HG03066 (cell line): Measurements from ENCODE around the gene VIPAS39.
"Not testable (repeated sequence)": the region's sequence is repeated elsewhere in the genome, so short reads cannot be mapped to it uniquely, and the experiment has no call there.

Source experiments
- ATAC-seq: cut with Tn5 transposase; IDR thresholded peaks from one replicate; pipeline ENCODE4 v1.9.1; 2021; ENCODE audit warnings: low read depth; ENCODE audit not compliant: unreplicated experiment

The VIPAS39 gene

GRCh38 chr14:77473921-77474320 is 16.5 kb upstream of the VIPAS39 start:
- no peak for ATAC-seq

GRCh38 chr14:77470224-77470870 is 12.9 kb upstream of the VIPAS39 start:
- ATAC-seq, result no peak

- ATAC-seq, result no peak
These were observed 12.1 kb upstream of the VIPAS39 start for GRCh38 chr14:77469539-77469938.

GRCh38 chr14:77469067-77469505 is 11.7 kb upstream of the VIPAS39 start:
- ATAC-seq, result no peak

GRCh38 chr14:77467801-77468200 is 10.4 kb upstream of the VIPAS39 start:
- no peak for ATAC-seq

GRCh38 chr14:77459072-77459723 is 1.8 kb upstream of the VIPAS39 start:
- ATAC-seq, result no peak

- peak; percentile 13 for ATAC-seq
These were observed 999 bp upstream of the VIPAS39 start for GRCh38 chr14:77458249-77458950.

GRCh38 chr14:77457115-77457521 is 283 bp downstream of the VIPAS39 start:
- ATAC-seq, result no peak

GRCh38 chr14:77455966-77456640 is 1.3 kb downstream of the VIPAS39 start:
- no peak for ATAC-seq

GRCh38 chr14:77442196-77442595 is 15.2 kb downstream of the VIPAS39 start:
- ATAC-seq, result no peak

- no peak for ATAC-seq
These were observed 17.5 kb downstream of the VIPAS39 start for GRCh38 chr14:77439861-77440260.

GRCh38 chr14:77438596-77438995 is 18.8 kb downstream of the VIPAS39 start:
- ATAC-seq, result no peak

- no peak for ATAC-seq
These were observed 21.4 kb downstream of the VIPAS39 start for GRCh38 chr14:77436042-77436441.

- ATAC-seq, result no peak
These were observed 31.0 kb downstream of the VIPAS39 start for GRCh38 chr14:77426396-77426795.

GRCh38 chr14:77424862-77425261 is 32.5 kb downstream of the VIPAS39 start:
- no peak for ATAC-seq

- no peak for ATAC-seq
These were observed 34.0 kb downstream of the VIPAS39 start, which contains the start of gene NOXRED1 for GRCh38 chr14:77423423-77423822. Gene NOXRED1, minus strand, starts transcription at chr14:77423523. Its CDS starts 634 bp downstream, at chr14:77422889.

- ATAC-seq, result no peak
These were observed 36.2 kb downstream of the VIPAS39 start for GRCh38 chr14:77421201-77421600.

GRCh38 chr14:77416836-77417235 is 40.6 kb downstream of the VIPAS39 start:
- no peak for ATAC-seq

- not testable (repeated sequence) for ATAC-seq
These were observed 41.3 kb downstream of the VIPAS39 start for GRCh38 chr14:77416098-77416497.

- not testable (repeated sequence) for ATAC-seq
These were observed 41.9 kb downstream of the VIPAS39 start for GRCh38 chr14:77415403-77416030.
